Hepatocyte (in vitro differentiated cells): ENCODE measurements around the gene TVP23A. TPM values are rescaled to one million over a fixed set of nuclear protein-coding genes. Genes with fewer than 3 reads are reported as not detected.

Experiments used
- DNase-seq: peaks from one replicate; pipeline ENCODE4 v3.0.0-alpha.2; 2016; ENCODE audit warnings: low spot score
- H2AFZ ChIP-seq: fragments of 200-600 bp; sonication (generic); 2 replicates; pipeline ENCODE4 v1.6.0; 2016; ENCODE audit warnings: antibody characterized with exemption, mild to moderate bottlenecking
- H3K27ac ChIP-seq: fragments of 200-600 bp; sonication (generic); 2 replicates; pipeline ENCODE4 v1.5.1; 2016; ENCODE audit warnings: mild to moderate bottlenecking
- H3K27me3 ChIP-seq: fragments of 200-600 bp; sonication (generic); 2 replicates; pipeline ENCODE4 v1.6.1; 2016
- H3K36me3 ChIP-seq: fragments of 200-600 bp; sonication (generic); replicated peaks from 2 replicates; pipeline ENCODE4 v1.5.1; 2016; ENCODE audit warnings: low read depth; ENCODE audit not compliant: insufficient read depth
- H3K4me1 ChIP-seq: fragments of 200-600 bp; sonication (generic); 2 replicates; pipeline ENCODE4 v1.5.1; 2016; ENCODE audit warnings: mild to moderate bottlenecking, moderate library complexity; ENCODE audit not compliant: insufficient read depth
- H3K4me2 ChIP-seq: fragments of 200-600 bp; sonication (generic); 2 replicates; pipeline ENCODE4 v1.6.0; 2016
- H3K4me3 ChIP-seq: fragments of 200-600 bp; sonication (generic); 2 replicates; pipeline ENCODE4 v1.5.1; 2016; ENCODE audit warnings: mild to moderate bottlenecking
- H3K79me2 ChIP-seq: fragments of 200-600 bp; sonication (generic); 2 replicates; pipeline ENCODE4 v1.6.0; 2017; ENCODE audit warnings: mild to moderate bottlenecking
- H3K9me2 ChIP-seq: fragments of 200-600 bp; sonication (generic); replicated peaks from 2 replicates; pipeline ENCODE4 v1.6.0; 2017; ENCODE audit warnings: mild to moderate bottlenecking; ENCODE audit not compliant: insufficient read depth
- H3K9me3 ChIP-seq: fragments of 200-600 bp; sonication (generic); 2 replicates; pipeline ENCODE4 v1.5.1; 2016; ENCODE audit warnings: low read depth, mild to moderate bottlenecking
- H4K20me1 ChIP-seq: fragments of 200-600 bp; sonication (generic); 2 replicates; pipeline ENCODE4 v1.6.0; 2016; ENCODE audit warnings: mild to moderate bottlenecking; ENCODE audit not compliant: insufficient read depth, poor library complexity, severe bottlenecking
- EZH2 ChIP-seq: fragments of 200-600 bp; sonication (generic); IDR thresholded peaks from 2 replicates; pipeline ENCODE4 v1.6.1; 2016; ENCODE audit warnings: antibody characterized with exemption, mild to moderate bottlenecking, borderline replicate concordance
- EZH2phosphoT487 ChIP-seq: fragments of 200-600 bp; sonication (generic); IDR thresholded peaks from one replicate; pipeline ENCODE4 v1.6.1; 2018; ENCODE audit warnings: antibody characterized with exemption, mild to moderate bottlenecking, low read depth, moderate library complexity; ENCODE audit not compliant: unreplicated experiment, severe bottlenecking
- WGBS: methylation state at CpG from one replicate; pipeline ENCODE4 v1.1.6; 2016; ENCODE audit warnings: low lambda C conversion rate; ENCODE audit errors: missing lambda C conversion rate; 5-methylcytosine and 5-hydroxymethylcytosine counted together
- polyA plus RNA-seq: library from polyadenylated mRNA; unstranded; fragments of >200 nt; fragmentation: Nextera tagmentation; extraction: Ambion mirVana; gene quantifications from 2 replicates; pipeline ENCODE4 v1.2.1, GENCODE V29; 2016
- total RNA-seq: library from RNA; depleted of rRNA; stranded (reverse); fragments of >200 nt; gene quantifications from 2 replicates; pipeline ENCODE4 v1.2.3, GENCODE V29; 2014
- TF ChIP-seq, protein P1 (sequence below): fragments of 200-600 bp; sonication (generic); IDR thresholded peaks from 2 replicates; pipeline ENCODE4 v1.5.1; 2016; ENCODE audit warnings: antibody characterized with exemption, mild to moderate bottlenecking; ENCODE audit not compliant: poor library complexity

The TVP23A gene
- total and polyA plus RNA-seq, 2 experiments from 2014 or later: 0.67 to 1.1 TPM

DNA sequence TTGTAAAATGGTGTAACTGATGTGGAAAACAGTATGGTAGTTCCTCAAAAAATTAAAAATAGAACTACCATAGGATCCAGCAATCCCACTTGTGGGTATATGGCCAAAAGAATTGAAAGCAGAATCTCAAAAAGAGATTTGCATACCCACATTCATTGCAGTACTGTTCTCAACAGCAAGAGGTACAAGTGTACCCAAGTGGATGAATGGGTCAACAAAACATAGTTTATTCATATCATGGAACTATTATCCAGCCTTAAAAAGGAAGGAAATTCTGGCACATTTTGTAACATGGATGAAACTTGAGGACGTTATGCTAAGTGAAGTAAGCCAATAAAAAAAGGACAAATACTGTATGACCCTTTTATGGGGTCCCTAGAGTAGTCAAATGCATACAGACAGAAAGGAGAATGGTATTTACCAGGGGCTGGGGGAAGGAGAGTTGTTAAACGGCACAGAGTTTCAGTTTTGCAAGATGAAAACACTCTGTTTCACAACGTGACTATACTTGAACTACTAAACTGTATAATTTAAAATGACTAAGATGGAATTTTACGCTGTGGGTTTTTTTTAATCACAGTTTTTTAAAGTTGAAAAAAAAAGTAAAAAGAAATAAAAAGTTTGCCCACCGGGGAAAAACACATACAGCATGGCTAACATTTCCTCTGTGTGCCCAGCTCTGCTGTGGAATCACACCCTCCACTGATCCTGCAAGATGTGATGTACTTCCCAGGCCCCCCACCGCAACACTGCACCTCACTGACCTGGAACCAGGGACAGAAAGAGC, 6.1 kb downstream of the TVP23A start:
- Histone ChIP-seq H3K79me2 (no peaks in the 10 kb centered on the region), H3K27me3 (peaks cover 7% of the 10 kb centered on the region), H3K9me3 (no peaks in the 10 kb centered on the region), H3K27ac (no peak overlapping the region), H4K20me1 (no peaks in the 10 kb centered on the region), H3K4me1 (no peaks in the 10 kb centered on the region), H3K9me2 (no peaks in the 10 kb centered on the region), H2AFZ (no peak overlapping the region), H3K4me3 (no peak overlapping the region), H3K36me3 (no peaks in the 10 kb centered on the region), H3K4me2 (no peak overlapping the region)
- WGBS: 70% methylated on average over 6 of the region's 6 CpGs
- TF ChIP-seq, protein P1, sequence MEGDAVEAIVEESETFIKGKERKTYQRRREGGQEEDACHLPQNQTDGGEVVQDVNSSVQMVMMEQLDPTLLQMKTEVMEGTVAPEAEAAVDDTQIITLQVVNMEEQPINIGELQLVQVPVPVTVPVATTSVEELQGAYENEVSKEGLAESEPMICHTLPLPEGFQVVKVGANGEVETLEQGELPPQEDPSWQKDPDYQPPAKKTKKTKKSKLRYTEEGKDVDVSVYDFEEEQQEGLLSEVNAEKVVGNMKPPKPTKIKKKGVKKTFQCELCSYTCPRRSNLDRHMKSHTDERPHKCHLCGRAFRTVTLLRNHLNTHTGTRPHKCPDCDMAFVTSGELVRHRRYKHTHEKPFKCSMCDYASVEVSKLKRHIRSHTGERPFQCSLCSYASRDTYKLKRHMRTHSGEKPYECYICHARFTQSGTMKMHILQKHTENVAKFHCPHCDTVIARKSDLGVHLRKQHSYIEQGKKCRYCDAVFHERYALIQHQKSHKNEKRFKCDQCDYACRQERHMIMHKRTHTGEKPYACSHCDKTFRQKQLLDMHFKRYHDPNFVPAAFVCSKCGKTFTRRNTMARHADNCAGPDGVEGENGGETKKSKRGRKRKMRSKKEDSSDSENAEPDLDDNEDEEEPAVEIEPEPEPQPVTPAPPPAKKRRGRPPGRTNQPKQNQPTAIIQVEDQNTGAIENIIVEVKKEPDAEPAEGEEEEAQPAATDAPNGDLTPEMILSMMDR: no peak
- TF ChIP-seq EZH2phosphoT487: no peak
- no peak for TF ChIP-seq EZH2
- DNase-seq: no peak

- TF ChIP-seq EZH2: no peak
- TF ChIP-seq EZH2phosphoT487: no peak
- TF ChIP-seq, protein P1: no peak
- Histone ChIP-seq H3K9me3 (no peaks in the 10 kb centered on the region), H3K79me2 (no peaks in the 10 kb centered on the region)
These were observed 8.9 kb downstream of the TVP23A start for GRCh38 chr16:10809706-10810105.

DNA sequence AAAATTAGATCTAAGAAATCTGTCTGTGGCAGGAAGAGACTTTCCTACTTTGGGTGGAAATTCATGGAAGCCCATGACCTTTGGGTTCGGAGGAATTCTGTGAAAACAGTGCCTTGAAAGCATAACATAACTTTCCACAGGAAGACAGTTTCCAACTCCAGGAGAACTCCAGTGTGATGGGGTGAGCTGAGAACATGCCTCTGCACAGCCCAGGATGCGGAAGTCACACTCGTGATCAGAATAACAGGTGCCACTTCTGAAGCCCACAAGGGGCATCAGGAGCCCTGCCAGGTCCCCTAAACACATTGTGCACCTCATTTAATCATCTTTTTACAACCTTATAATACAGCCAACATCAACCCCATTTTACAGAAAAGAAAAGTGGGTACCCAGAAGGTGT, 9.7 kb downstream of the TVP23A start:
- H4K20me1 ChIP-seq: no peaks in the 10 kb centered on the region
- WGBS: 97% methylated on average over 3 of the region's 3 CpGs
- DNase-seq: no peak
- no peak overlapping the region for H3K27ac ChIP-seq
- no peak overlapping the region for H2AFZ ChIP-seq
- no peaks in the 10 kb centered on the region for H3K9me2 ChIP-seq
- no peaks in the 10 kb centered on the region for H3K36me3 ChIP-seq
- TF ChIP-seq, protein P1: no peak
- TF ChIP-seq EZH2: no peak
- no peak for TF ChIP-seq EZH2phosphoT487
- no peaks in the 10 kb centered on the region for H3K27me3 ChIP-seq
- H3K9me3 ChIP-seq: no peaks in the 10 kb centered on the region
- no peaks in the 10 kb centered on the region for H3K4me1 ChIP-seq
- H3K4me3 ChIP-seq: no peak overlapping the region
- H3K79me2 ChIP-seq: no peaks in the 10 kb centered on the region
- no peak overlapping the region for H3K4me2 ChIP-seq

More at GRCh38 chr16:10809706-10810105, 8.9 kb downstream of the TVP23A start:
- no peaks in the 10 kb centered on the region for H3K9me2 ChIP-seq
- no peaks in the 10 kb centered on the region for H3K27me3 ChIP-seq
- no peak overlapping the region for H3K4me2 ChIP-seq
- no peaks in the 10 kb centered on the region for H3K4me1 ChIP-seq
- H3K27ac ChIP-seq: no peak overlapping the region
- H2AFZ ChIP-seq: no peak overlapping the region
- WGBS: 95% methylated on average over 3 of the region's 3 CpGs
- H4K20me1 ChIP-seq: no peaks in the 10 kb centered on the region
- no peak overlapping the region for H3K4me3 ChIP-seq
- H3K36me3 ChIP-seq: no peaks in the 10 kb centered on the region
- no peak for DNase-seq
